Measurements from ENCODE around the gene KHNYN. TPM values are rescaled to one million over a fixed set of nuclear protein-coding genes. Genes with fewer than 3 reads are reported as not detected.

Gene KHNYN
- total RNA-seq, 1 donor from 2014 or later: 38.1 TPM

DNA sequence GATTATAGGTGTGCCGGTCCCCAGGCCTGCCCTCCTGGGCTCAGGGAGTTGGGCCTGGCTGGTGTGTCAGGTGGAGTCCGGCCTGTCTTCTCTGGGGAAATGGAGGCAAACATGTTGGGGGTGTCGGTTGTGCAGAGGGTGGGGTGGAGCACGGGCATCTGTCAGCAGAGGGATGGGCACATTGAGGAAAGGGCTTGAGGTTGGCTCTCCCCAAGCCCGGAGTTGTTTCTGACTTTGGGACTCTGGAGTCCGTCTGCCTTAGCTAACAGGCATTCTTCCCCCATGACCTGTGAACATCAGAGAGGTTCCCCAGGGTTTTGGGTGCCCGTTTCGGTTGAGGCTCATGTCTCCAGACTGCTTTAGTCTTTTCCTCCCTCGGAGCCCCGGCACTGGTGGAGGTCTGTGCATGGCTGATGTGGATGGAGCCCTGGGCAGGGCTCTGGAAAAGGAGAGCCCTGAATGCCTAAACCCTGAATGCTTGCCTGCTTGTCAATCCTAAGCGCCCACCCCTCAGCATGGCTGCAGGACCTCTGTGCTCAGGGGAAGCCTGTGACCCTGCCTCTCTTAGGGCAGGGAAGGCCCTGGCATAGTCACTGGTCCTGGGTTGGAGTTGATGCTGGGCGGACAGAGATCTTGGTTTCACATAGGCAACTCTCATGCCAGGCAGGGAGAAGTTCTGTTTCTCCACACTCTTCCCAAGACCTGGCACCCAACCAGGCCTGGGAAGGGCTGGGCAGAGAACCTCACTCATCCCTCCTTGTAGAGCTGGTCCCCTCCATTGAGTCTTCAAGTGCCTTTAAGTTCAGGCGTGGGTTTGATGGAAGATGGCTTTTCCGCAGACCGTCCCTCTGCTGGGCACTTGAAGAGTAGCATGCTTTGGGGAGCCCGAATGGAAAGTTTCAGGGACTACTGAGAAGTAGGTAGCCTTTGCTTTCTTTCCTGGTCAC, 18.0 kb upstream of the KHNYN start:
- H3K9me3 ChIP-seq (ENCODE audit: control insufficient read depth in 3 of 3, low read length in 3 of 3): no peaks in the 10 kb centered on the region
- no peaks in the 10 kb centered on the region for H3K4me1 ChIP-seq (ENCODE audit: control insufficient read depth in 3 of 3, insufficient read depth in 3 of 3, low read length in 3 of 3)
- H3K27ac ChIP-seq (ENCODE audit: low read depth, low read length): no peak overlapping the region
- no peak overlapping the region for H3K9ac ChIP-seq (ENCODE audit: low read depth in 1 of 3, low read length in 3 of 3)
- H3K27me3 ChIP-seq (ENCODE audit: control insufficient read depth in 3 of 3, insufficient read depth in 3 of 3, low read length in 3 of 3): peaks cover 0 to 4% (median 0%) of the 10 kb centered on the region in 3 donors
- no peak overlapping the region for H3K4me3 ChIP-seq (ENCODE audit: low read length in 3 of 3)
- peaks cover 5 to 34% (median 8%) of the 10 kb centered on the region in 3 donors for H3K36me3 ChIP-seq (ENCODE audit: control insufficient read depth in 3 of 3, insufficient read depth in 3 of 3, low read length in 3 of 3)

DNA sequence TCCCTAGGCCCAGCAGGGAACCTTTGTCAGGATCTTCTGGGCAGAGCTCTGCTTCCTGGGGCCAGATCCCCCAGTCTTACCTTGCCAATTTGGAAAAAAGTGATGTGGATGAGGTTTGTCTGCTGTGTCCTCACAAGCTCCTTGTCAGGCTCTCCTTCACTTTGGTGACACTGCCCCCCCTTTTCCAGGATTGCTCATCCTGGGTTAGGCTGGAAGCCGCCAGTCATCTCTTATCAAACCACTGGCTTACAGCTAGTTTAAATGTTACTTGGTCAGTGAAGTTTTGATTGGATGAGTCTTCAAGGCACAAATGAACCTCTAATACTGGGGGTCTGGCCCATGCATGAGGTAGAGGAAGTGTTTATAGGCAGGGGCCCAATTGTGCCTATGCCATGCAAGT, 15.7 kb upstream of the KHNYN start:
- peaks cover 4 to 32% (median 5%) of the 10 kb centered on the region in 3 donors for H3K36me3 ChIP-seq (ENCODE audit: control insufficient read depth in 3 of 3, insufficient read depth in 3 of 3, low read length in 3 of 3)
- H3K9me3 ChIP-seq (ENCODE audit: control insufficient read depth in 3 of 3, low read length in 3 of 3): no peaks in the 10 kb centered on the region

DNA sequence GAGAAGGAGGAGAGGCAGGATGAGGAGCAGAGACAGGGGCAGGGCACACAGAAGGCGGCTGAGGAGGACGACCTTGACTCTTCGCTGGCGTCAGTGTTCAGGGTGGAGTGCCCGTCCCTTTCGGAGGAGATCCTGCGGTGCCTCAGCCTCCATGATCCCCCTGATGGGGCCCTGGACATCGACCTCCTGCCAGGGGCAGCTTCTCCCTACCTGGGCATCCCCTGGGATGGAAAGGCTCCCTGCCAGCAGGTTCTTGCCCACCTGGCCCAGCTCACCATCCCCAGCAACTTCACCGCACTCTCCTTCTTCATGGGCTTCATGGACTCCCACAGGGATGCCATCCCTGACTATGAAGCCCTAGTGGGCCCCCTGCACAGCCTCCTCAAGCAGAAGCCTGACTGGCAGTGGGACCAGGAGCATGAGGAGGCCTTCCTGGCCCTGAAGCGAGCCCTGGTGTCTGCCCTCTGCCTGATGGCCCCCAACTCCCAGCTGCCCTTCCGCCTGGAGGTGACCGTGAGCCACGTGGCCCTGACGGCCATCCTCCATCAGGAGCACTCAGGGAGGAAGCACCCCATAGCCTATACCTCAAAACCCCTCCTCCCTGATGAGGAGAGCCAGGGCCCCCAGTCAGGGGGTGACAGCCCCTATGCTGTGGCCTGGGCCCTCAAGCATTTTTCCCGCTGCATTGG, 14.9 kb upstream of the KHNYN start:
- H3K27ac ChIP-seq (ENCODE audit: low read depth, low read length): no peak overlapping the region
- H3K4me1 ChIP-seq (ENCODE audit: control insufficient read depth in 3 of 3, insufficient read depth in 3 of 3, low read length in 3 of 3): peaks cover 0 to 3% (median 2%) of the 10 kb centered on the region in 3 donors
- H3K9ac ChIP-seq (ENCODE audit: low read depth in 1 of 3, low read length in 3 of 3): no peak overlapping the region
- H3K36me3 ChIP-seq (ENCODE audit: control insufficient read depth in 3 of 3, insufficient read depth in 3 of 3, low read length in 3 of 3): peaks cover 4 to 26% (median 5%) of the 10 kb centered on the region in 3 donors
- no peak overlapping the region for H3K4me3 ChIP-seq (ENCODE audit: low read length in 3 of 3)
- no peaks in the 10 kb centered on the region for H3K9me3 ChIP-seq (ENCODE audit: control insufficient read depth in 3 of 3, low read length in 3 of 3)
- H3K27me3 ChIP-seq (ENCODE audit: control insufficient read depth in 3 of 3, insufficient read depth in 3 of 3, low read length in 3 of 3): peaks cover 0 to 3% (median 2%) of the 10 kb centered on the region in 3 donors

More for the DNA sequence above, 15.7 kb upstream of the KHNYN start:
- Histone ChIP-seq H3K27ac (ENCODE audit: low read depth, low read length) (no peak overlapping the region), H3K9ac (ENCODE audit: low read depth in 1 of 3, low read length in 3 of 3) (no peak overlapping the region), H3K4me1 (ENCODE audit: control insufficient read depth in 3 of 3, insufficient read depth in 3 of 3, low read length in 3 of 3) (peaks cover 0 to 3% (median 2%) of the 10 kb centered on the region in 3 donors), H3K27me3 (ENCODE audit: control insufficient read depth in 3 of 3, insufficient read depth in 3 of 3, low read length in 3 of 3) (peaks cover 0 to 3% (median 0%) of the 10 kb centered on the region in 3 donors), H3K4me3 (ENCODE audit: low read length in 3 of 3) (no peak overlapping the region)

DNA sequence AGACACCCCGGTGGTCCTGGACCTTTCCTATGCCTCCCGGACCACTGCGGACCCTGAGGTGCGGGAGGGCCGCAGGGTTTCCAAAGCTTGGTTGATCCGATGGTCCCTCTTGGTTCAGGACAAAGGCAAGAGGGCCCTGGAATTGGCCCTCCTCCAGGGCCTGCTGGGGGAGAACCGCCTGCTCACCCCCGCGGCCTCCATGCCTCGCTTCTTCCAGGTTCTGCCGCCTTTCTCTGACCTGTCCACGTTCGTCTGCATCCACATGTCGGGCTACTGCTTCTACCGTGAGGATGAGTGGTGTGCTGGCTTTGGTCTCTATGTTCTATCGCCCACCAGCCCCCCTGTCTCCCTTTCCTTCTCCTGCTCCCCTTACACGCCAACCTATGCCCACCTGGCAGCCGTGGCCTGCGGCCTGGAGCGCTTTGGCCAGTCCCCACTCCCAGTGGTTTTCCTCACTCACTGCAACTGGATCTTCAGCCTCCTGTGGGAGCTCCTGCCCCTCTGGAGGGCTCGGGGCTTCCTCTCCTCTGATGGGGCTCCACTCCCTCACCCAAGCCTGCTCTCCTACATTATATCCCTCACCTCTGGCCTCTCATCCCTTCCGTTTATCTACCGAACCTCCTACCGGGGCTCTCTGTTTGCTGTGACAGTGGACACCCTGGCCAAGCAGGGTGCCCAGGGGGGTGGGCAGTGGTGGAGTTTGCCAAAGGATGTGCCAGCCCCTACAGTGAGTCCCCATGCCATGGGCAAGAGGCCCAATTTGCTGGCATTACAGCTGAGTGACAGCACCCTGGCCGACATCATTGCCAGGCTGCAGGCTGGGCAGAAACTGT, 14.1 kb upstream of the KHNYN start:
- Histone ChIP-seq H3K9me3 (ENCODE audit: control insufficient read depth in 3 of 3, low read length in 3 of 3) (no peaks in the 10 kb centered on the region), H3K4me1 (ENCODE audit: control insufficient read depth in 3 of 3, insufficient read depth in 3 of 3, low read length in 3 of 3) (peaks cover 0 to 3% (median 2%) of the 10 kb centered on the region in 3 donors), H3K36me3 (ENCODE audit: control insufficient read depth in 3 of 3, insufficient read depth in 3 of 3, low read length in 3 of 3) (peaks cover under 1 to 22% (median 4%) of the 10 kb centered on the region in 3 donors)

DNA sequence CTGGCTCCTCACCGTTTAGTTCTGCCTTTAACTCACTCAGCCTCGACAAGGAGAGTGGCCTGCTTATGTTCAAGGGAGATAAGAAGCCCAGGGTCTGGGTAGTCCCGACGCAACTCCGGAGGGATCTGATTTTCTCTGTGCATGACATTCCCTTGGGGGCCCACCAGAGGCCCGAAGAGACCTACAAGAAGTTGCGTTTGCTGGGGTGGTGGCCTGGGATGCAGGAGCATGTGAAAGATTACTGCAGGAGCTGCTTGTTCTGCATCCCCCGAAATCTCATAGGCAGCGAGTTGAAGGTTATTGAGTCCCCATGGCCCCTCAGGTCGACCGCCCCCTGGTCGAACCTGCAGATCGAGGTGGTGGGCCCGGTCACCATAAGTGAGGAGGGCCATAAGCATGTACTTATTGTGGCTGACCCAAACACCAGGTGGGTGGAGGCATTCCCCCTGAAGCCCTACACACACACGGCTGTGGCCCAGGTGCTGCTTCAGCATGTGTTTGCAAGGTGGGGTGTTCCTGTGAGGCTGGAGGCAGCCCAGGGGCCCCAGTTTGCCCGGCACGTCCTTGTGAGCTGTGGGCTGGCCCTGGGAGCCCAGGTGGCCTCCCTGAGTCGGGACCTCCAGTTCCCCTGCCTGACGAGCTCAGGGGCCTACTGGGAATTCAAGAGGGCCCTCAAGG, 13.4 kb upstream of the KHNYN start:
- Histone ChIP-seq H3K4me1 (ENCODE audit: control insufficient read depth in 3 of 3, insufficient read depth in 3 of 3, low read length in 3 of 3) (peaks cover 0 to 3% (median 2%) of the 10 kb centered on the region in 3 donors), H3K4me3 (ENCODE audit: low read length in 3 of 3) (no peak overlapping the region), H3K9me3 (ENCODE audit: control insufficient read depth in 3 of 3, low read length in 3 of 3) (no peaks in the 10 kb centered on the region), H3K27me3 (ENCODE audit: control insufficient read depth in 3 of 3, insufficient read depth in 3 of 3, low read length in 3 of 3) (peaks cover 0 to 6% (median 2%) of the 10 kb centered on the region in 3 donors), H3K9ac (ENCODE audit: low read depth in 1 of 3, low read length in 3 of 3) (no peak overlapping the region), H3K36me3 (ENCODE audit: control insufficient read depth in 3 of 3, insufficient read depth in 3 of 3, low read length in 3 of 3) (peaks cover 0 to 22% (median 4%) of the 10 kb centered on the region in 3 donors), H3K27ac (ENCODE audit: low read depth, low read length) (no peak overlapping the region)

More for the DNA sequence above, 14.1 kb upstream of the KHNYN start:
- no peak overlapping the region for H3K4me3 ChIP-seq (ENCODE audit: low read length in 3 of 3)
- no peak overlapping the region for H3K27ac ChIP-seq (ENCODE audit: low read depth, low read length)
- peaks cover 0 to 6% (median 2%) of the 10 kb centered on the region in 3 donors for H3K27me3 ChIP-seq (ENCODE audit: control insufficient read depth in 3 of 3, insufficient read depth in 3 of 3, low read length in 3 of 3)
- H3K9ac ChIP-seq (ENCODE audit: low read depth in 1 of 3, low read length in 3 of 3): no peak overlapping the region

DNA sequence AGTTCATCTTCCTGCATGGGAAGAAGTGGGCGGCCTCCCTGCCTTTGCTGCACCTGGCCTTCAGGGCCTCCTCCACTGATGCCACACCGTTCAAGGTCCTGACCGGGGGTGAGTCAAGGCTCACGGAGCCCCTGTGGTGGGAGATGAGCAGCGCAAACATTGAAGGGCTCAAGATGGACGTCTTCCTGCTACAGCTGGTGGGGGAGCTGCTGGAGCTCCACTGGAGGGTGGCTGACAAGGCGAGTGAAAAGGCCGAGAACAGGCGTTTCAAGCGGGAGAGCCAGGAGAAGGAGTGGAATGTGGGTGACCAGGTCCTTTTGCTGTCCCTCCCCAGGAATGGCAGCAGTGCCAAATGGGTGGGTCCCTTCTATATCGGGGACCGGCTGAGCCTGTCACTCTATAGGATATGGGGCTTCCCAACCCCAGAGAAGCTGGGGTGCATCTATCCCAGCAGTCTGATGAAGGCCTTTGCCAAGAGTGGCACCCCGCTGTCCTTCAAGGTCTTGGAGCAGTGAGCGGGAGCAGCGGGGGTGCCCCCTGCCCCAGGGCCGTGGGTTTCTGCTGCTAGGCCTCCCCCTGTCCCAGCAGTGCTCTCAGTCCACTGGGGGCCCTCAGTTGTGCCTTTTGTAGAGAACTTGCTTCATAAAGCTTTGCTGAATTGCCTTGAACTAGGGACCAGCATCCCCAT, 12.7 kb upstream of the KHNYN start:
- Histone ChIP-seq H3K4me1 (ENCODE audit: control insufficient read depth in 3 of 3, insufficient read depth in 3 of 3, low read length in 3 of 3) (peaks cover 0 to 3% (median 2%) of the 10 kb centered on the region in 3 donors), H3K36me3 (ENCODE audit: control insufficient read depth in 3 of 3, insufficient read depth in 3 of 3, low read length in 3 of 3) (peaks cover 0 to 22% (median 4%) of the 10 kb centered on the region in 3 donors), H3K9me3 (ENCODE audit: control insufficient read depth in 3 of 3, low read length in 3 of 3) (no peaks in the 10 kb centered on the region), H3K9ac (ENCODE audit: low read depth in 1 of 3, low read length in 3 of 3) (no peak overlapping the region), H3K4me3 (ENCODE audit: low read length in 3 of 3) (no peak overlapping the region), H3K27me3 (ENCODE audit: control insufficient read depth in 3 of 3, insufficient read depth in 3 of 3, low read length in 3 of 3) (peaks cover 0 to 6% (median 2%) of the 10 kb centered on the region in 3 donors), H3K27ac (ENCODE audit: low read depth, low read length) (no peak overlapping the region)

DNA sequence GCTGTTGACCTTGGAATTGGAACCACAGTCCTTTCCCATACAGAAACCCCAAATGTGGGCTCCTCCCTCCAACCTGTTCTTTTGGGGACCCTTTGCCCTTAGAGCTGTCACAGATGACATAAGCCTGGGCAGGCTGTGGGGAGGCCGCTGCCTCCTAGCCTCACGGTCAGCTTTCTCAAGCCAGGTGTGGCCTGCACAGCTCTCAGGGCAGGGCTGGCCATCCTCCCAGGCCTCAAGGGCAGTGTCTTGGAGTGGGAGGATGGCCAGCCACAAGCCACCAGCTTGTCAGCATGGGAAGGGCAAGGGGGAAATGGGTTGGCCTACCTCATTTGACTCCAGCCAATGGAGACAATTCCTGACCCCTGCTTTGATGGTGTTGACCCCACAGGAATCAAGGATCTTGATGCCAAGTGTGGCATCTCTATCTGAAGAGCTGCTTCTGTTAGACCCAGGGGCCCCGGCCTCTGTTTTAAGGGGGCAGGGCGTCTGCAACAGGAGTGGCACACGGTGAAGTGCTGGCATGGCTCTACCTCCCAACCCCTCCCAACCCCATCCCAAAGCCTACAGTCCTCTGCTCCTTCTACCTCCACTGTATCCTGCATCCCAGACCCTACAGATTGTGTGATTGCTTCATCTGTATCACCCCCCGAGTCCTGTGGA, 11.8 kb upstream of the KHNYN start:
- H3K4me3 ChIP-seq (ENCODE audit: low read length in 3 of 3): no peak overlapping the region
- H3K9ac ChIP-seq (ENCODE audit: low read depth in 1 of 3, low read length in 3 of 3): no peak overlapping the region
- no peaks in the 10 kb centered on the region for H3K9me3 ChIP-seq (ENCODE audit: control insufficient read depth in 3 of 3, low read length in 3 of 3)
- H3K27me3 ChIP-seq (ENCODE audit: control insufficient read depth in 3 of 3, insufficient read depth in 3 of 3, low read length in 3 of 3): peaks cover 0 to 6% (median 2%) of the 10 kb centered on the region in 3 donors
- peaks cover 0 to 3% (median 2%) of the 10 kb centered on the region in 3 donors for H3K4me1 ChIP-seq (ENCODE audit: control insufficient read depth in 3 of 3, insufficient read depth in 3 of 3, low read length in 3 of 3)
- peaks cover 0 to 17% (median 4%) of the 10 kb centered on the region in 3 donors for H3K36me3 ChIP-seq (ENCODE audit: control insufficient read depth in 3 of 3, insufficient read depth in 3 of 3, low read length in 3 of 3)
- H3K27ac ChIP-seq (ENCODE audit: low read depth, low read length): no peak overlapping the region

DNA sequence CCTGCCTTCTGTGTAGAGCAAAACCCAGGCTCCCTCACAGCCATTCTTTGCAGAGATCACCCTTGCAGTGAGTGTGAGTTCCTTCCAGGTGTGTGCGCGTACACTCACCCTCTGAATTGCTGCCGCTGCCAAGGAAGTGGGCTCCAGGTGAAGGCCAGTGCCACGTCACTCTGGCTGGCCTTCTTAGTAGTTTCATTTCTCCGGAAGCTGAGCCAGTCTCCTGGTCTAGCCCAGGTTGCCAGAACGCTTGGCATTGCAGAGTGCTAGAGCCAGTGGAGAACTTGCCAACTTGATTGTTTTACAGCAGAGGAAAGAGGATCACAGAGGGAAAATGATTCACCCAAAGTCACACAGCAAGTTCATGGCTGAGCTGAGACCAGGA, 11.3 kb upstream of the KHNYN start:
- H3K27ac ChIP-seq (ENCODE audit: low read depth, low read length): no peak overlapping the region
- H3K36me3 ChIP-seq (ENCODE audit: control insufficient read depth in 3 of 3, insufficient read depth in 3 of 3, low read length in 3 of 3): peaks cover 0 to 12% (median 4%) of the 10 kb centered on the region in 3 donors
- H3K4me1 ChIP-seq (ENCODE audit: control insufficient read depth in 3 of 3, insufficient read depth in 3 of 3, low read length in 3 of 3): peaks cover 0 to 3% (median 2%) of the 10 kb centered on the region in 3 donors
- H3K9ac ChIP-seq (ENCODE audit: low read depth in 1 of 3, low read length in 3 of 3): no peak overlapping the region
- H3K27me3 ChIP-seq (ENCODE audit: control insufficient read depth in 3 of 3, insufficient read depth in 3 of 3, low read length in 3 of 3): peaks cover 0 to 6% (median 2%) of the 10 kb centered on the region in 3 donors
- no peaks in the 10 kb centered on the region for H3K9me3 ChIP-seq (ENCODE audit: control insufficient read depth in 3 of 3, low read length in 3 of 3)
- H3K4me3 ChIP-seq (ENCODE audit: low read length in 3 of 3): no peak overlapping the region
